ENCODE data around the gene IRX4.

The IRX4 gene

GRCh38 chr5:1834022-1834551 lies 48.6 kb downstream of the IRX4 start:
- no peak overlapping the region for H3K4me3 ChIP-seq (ENCODE audit: low read depth, low read length)
- in situ Hi-C loops (cut with HindIII; ENCODE audit: low pct_ligation_motif_present, low sequenced_read_pairs), result no loop called here
- TF ChIP-seq CTCF (IDR thresholded peaks at IDR 0.05; ENCODE audit: low read depth, low read length, missing control alignments), result no peak
- no peak for DNase-seq
- H3K27me3 ChIP-seq (replicated peaks), result peaks cover 2% of the 10 kb centered on the region
- no peaks in the 10 kb centered on the region for H3K36me3 ChIP-seq (replicated peaks)
- H3K27ac ChIP-seq, result no peak overlapping the region

GRCh38 chr5:1833264-1834021 lies 49.3 kb downstream of the IRX4 start:
- H3K4me3 ChIP-seq (ENCODE audit: low read depth, low read length), result no peak overlapping the region
- in situ Hi-C loops (cut with HindIII; ENCODE audit: low pct_ligation_motif_present, low sequenced_read_pairs), result no loop called here
- no peak for DNase-seq
- H3K36me3 ChIP-seq (replicated peaks), result no peaks in the 10 kb centered on the region
- no peak for TF ChIP-seq CTCF (IDR thresholded peaks at IDR 0.05; ENCODE audit: low read depth, low read length, missing control alignments)
- H3K27me3 ChIP-seq (replicated peaks), result peaks cover 2% of the 10 kb centered on the region
- no peak overlapping the region for H3K27ac ChIP-seq

- in situ Hi-C loops (cut with HindIII; ENCODE audit: low pct_ligation_motif_present, low sequenced_read_pairs), result no loop called here
- Histone ChIP-seq H3K27ac (no peak overlapping the region), H3K27me3 (replicated peaks) (peaks cover 2% of the 10 kb centered on the region), H3K4me3 (ENCODE audit: low read depth, low read length) (no peak overlapping the region), H3K36me3 (replicated peaks) (no peaks in the 10 kb centered on the region)
- no peak for DNase-seq
- TF ChIP-seq CTCF (IDR thresholded peaks at IDR 0.05; ENCODE audit: low read depth, low read length, missing control alignments), result no peak
Measured at GRCh38 chr5:1832511-1833250, 50.0 kb downstream of the IRX4 start.

GRCh38 chr5:1831677-1832313 lies 50.9 kb downstream of the IRX4 start:
- no peaks in the 10 kb centered on the region for H3K36me3 ChIP-seq (replicated peaks)
- in situ Hi-C loops (cut with HindIII; ENCODE audit: low pct_ligation_motif_present, low sequenced_read_pairs), result no loop called here
- H3K27me3 ChIP-seq (replicated peaks), result peaks cover 2% of the 10 kb centered on the region
- TF ChIP-seq CTCF (IDR thresholded peaks at IDR 0.05; ENCODE audit: low read depth, low read length, missing control alignments), result no peak
- no peak overlapping the region for H3K27ac ChIP-seq
- H3K4me3 ChIP-seq (ENCODE audit: low read depth, low read length), result no peak overlapping the region
- DNase-seq, result no peak

- Histone ChIP-seq H3K36me3 (replicated peaks) (no peaks in the 10 kb centered on the region), H3K27ac (no peak overlapping the region), H3K27me3 (replicated peaks) (peaks cover 2% of the 10 kb centered on the region), H3K4me3 (ENCODE audit: low read depth, low read length) (no peak overlapping the region)
- TF ChIP-seq CTCF (IDR thresholded peaks at IDR 0.05; ENCODE audit: low read depth, low read length, missing control alignments), result no peak
- DNase-seq, result no peak
- in situ Hi-C loops (cut with HindIII; ENCODE audit: low pct_ligation_motif_present, low sequenced_read_pairs), result no loop called here
Measured at GRCh38 chr5:1831257-1831656, 51.5 kb downstream of the IRX4 start.
